OCI-LY7 (cell line): ENCODE data around the gene CSNK1E. TPM values are rescaled to one million over a fixed set of nuclear protein-coding genes. Genes with fewer than 3 reads are reported as not detected.

ENCODE experiments used
- BruUV-seq: library from RNA; stranded (reverse); fragments of 400-500 nt; replicated peaks from 2 replicates; lab custom pipeline; 2021; lab: Mats Ljungman, UMichigan
- CTCF ChIA-PET: fragments of 300-600 bp; sonication (Branson Sonifier 250); formaldehyde crosslinking; loops from one replicate; lab custom pipeline; 2022; ENCODE audit warnings: antibody characterized with exemption; ENCODE audit not compliant: unreplicated experiment; lab: Charles Lee
- POLR2A ChIA-PET: fragments of 300-600 bp; sonication (Branson Sonifier 250); formaldehyde crosslinking; loops from one replicate; lab custom pipeline; 2022; ENCODE audit warnings: antibody characterized with exemption; lab: Charles Lee
- DNase-seq: peaks from one replicate; pipeline ENCODE4 v3.0.0-alpha.2; 2015; ENCODE audit warnings: low spot score
- H2AFZ ChIP-seq: fragments of 200-600 bp; sonication (generic), shearing (Covaris generic); 2 replicates; pipeline ENCODE4 v1.6.1; 2014; ENCODE audit warnings: mild to moderate bottlenecking, antibody characterized with exemption, low read length, moderate library complexity
- H3K27ac ChIP-seq: fragments of 200-600 bp; sonication (generic); 2 replicates; pipeline ENCODE4 v1.5.1; 2014; ENCODE audit warnings: mixed run types, low read depth, mild to moderate bottlenecking, moderate library complexity, low read length, inconsistent platforms; ENCODE audit not compliant: poor library complexity, severe bottlenecking
- H3K36me3 ChIP-seq: fragments of 200-600 bp; sonication (generic); 2 replicates; pipeline ENCODE4 v1.6.1; 2014; ENCODE audit warnings: mild to moderate bottlenecking, antibody characterized with exemption, low read length, moderate library complexity, mixed read lengths; ENCODE audit not compliant: insufficient read depth
- H3K4me1 ChIP-seq: fragments of 200-600 bp; sonication (generic); 2 replicates; pipeline ENCODE4 v1.5.1; 2014; ENCODE audit warnings: mild to moderate bottlenecking, low read length; ENCODE audit not compliant: insufficient read depth, poor library complexity, severe bottlenecking
- H3K4me2 ChIP-seq: fragments of 200-600 bp; sonication (generic); 2 replicates; pipeline ENCODE4 v1.6.1; 2014; ENCODE audit warnings: mild to moderate bottlenecking, low read length
- H3K4me3 ChIP-seq: fragments of 200-600 bp; sonication (generic); 2 replicates; pipeline ENCODE4 v1.5.1; 2014; ENCODE audit warnings: mild to moderate bottlenecking, low read depth, low read length; ENCODE audit not compliant: poor library complexity, severe bottlenecking
- H3K79me2 ChIP-seq: fragments of 200-600 bp; sonication (generic); 2 replicates; pipeline ENCODE4 v1.6.1; 2016; ENCODE audit warnings: low read depth, mild to moderate bottlenecking, low read length, moderate library complexity, mixed read lengths; ENCODE audit not compliant: insufficient read depth
- H3K9me2 ChIP-seq: fragments of 200-600 bp; sonication (generic); 2 replicates; pipeline ENCODE4 v1.6.1; 2016; ENCODE audit warnings: mild to moderate bottlenecking, low read length, mixed read lengths; ENCODE audit not compliant: insufficient read depth
- H3K9me3 ChIP-seq: fragments of 200-600 bp; sonication (generic); 2 replicates; pipeline ENCODE4 v1.6.1; 2014; ENCODE audit warnings: mild to moderate bottlenecking, mixed run types, low read length, mixed read lengths
- H4K20me1 ChIP-seq: fragments of 200-600 bp; sonication (generic); 2 replicates; pipeline ENCODE4 v1.6.1; 2014; ENCODE audit warnings: mild to moderate bottlenecking, antibody characterized with exemption, low read length, moderate library complexity, mixed read lengths; ENCODE audit not compliant: insufficient read depth
- EZH2phosphoT487 ChIP-seq: fragments of 200-600 bp; sonication (generic); IDR thresholded peaks from 2 replicates; pipeline ENCODE4 v1.6.1; 2018; ENCODE audit warnings: low read depth, borderline replicate concordance, mild to moderate bottlenecking, mixed run types, antibody characterized with exemption, low read length, moderate library complexity, mixed read lengths
- intact Hi-C: fragments of 100-400 bp; cut with micrococcal nuclease; formaldehyde crosslinking; loops from one replicate; pipeline ENCODE4 v1.10.0; 2022; ENCODE audit not compliant: unreplicated experiment
- total RNA-seq, 2 experiments: library from RNA; depleted of rRNA in 1 of 2; stranded (reverse); fragments of >200 nt in 1 of 2; shearing (Covaris generic) in 1 of 2; gene quantifications; 2 replicates each; pipeline ENCODE4 v1.2.3, GENCODE V29; 2014 to 2022
- TF ChIP-seq, protein P1 (sequence below): fragments of 200-600 bp; sonication (generic); conservative IDR thresholded peaks from 2 replicates; pipeline ENCODE4 v1.5.1; 2014; ENCODE audit warnings: mild to moderate bottlenecking, antibody characterized with exemption, low read length, moderate library complexity, mixed read lengths

The CSNK1E gene
- total RNA-seq, 2 experiments from 2014 or later, result 182 to 203 TPM

- BruUV-seq, result no TSS peak
- ChIA-PET POLR2A (interaction anchor here (1.2 kb wide), 1 partner anchor 10 kb away, joined by 4 read pairs; no protein-coding TSS in a partner anchor), CTCF (no interaction called here)
- no peaks in the 10 kb centered on the region for H3K9me2 ChIP-seq
- no peaks in the 10 kb centered on the region for H3K79me2 ChIP-seq
- TF ChIP-seq, protein P1, sequence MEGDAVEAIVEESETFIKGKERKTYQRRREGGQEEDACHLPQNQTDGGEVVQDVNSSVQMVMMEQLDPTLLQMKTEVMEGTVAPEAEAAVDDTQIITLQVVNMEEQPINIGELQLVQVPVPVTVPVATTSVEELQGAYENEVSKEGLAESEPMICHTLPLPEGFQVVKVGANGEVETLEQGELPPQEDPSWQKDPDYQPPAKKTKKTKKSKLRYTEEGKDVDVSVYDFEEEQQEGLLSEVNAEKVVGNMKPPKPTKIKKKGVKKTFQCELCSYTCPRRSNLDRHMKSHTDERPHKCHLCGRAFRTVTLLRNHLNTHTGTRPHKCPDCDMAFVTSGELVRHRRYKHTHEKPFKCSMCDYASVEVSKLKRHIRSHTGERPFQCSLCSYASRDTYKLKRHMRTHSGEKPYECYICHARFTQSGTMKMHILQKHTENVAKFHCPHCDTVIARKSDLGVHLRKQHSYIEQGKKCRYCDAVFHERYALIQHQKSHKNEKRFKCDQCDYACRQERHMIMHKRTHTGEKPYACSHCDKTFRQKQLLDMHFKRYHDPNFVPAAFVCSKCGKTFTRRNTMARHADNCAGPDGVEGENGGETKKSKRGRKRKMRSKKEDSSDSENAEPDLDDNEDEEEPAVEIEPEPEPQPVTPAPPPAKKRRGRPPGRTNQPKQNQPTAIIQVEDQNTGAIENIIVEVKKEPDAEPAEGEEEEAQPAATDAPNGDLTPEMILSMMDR, result no peak
- no peak for TF ChIP-seq EZH2phosphoT487
- no peak overlapping the region for H3K27ac ChIP-seq
- H3K9me3 ChIP-seq, result no peaks in the 10 kb centered on the region
- H2AFZ ChIP-seq, result no peak overlapping the region
- H3K4me1 ChIP-seq, result peaks cover 25% of the 10 kb centered on the region
- DNase-seq, result no peak
- intact Hi-C loops, result no loop called here
- H4K20me1 ChIP-seq, result no peaks in the 10 kb centered on the region
- H3K36me3 ChIP-seq, result peaks cover 20% of the 10 kb centered on the region; the same call in 1 of the 2 replicates
- no peak overlapping the region for H3K4me2 ChIP-seq
- H3K4me3 ChIP-seq, result no peak overlapping the region
Observed at GRCh38 chr22:38249803-38250642, 67.2 kb downstream of the CSNK1E start.

DNA sequence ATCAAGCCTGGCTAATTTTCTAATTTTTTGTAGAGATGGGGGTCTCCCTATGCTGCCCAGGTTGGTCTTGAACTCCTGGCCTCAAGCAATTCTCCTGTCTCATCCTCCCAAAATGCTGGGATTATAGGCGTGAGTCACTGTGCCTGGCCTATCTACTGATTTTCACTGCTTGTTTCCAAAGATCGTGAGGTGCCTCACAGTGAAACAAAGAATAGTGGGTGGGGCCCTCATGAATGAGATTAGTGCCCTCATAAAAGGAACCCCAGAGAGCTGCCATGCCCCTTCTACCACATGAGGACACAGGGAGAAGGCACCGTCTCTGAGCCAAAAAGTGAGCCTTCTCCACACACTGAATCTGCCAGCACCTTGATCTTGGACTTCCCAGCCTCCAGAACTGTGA is 67.9 kb downstream of the CSNK1E start:
- CTCF ChIA-PET, result no interaction called here
- H3K9me2 ChIP-seq, result no peaks in the 10 kb centered on the region
- H3K79me2 ChIP-seq, result no peaks in the 10 kb centered on the region
- intact Hi-C loops, result no loop called here
- H3K36me3 ChIP-seq, result peaks cover 24% of the 10 kb centered on the region; the same call in 1 of the 2 replicates
- H2AFZ ChIP-seq, result no peak overlapping the region
- no TSS peak for BruUV-seq
- no peaks in the 10 kb centered on the region for H3K9me3 ChIP-seq
- H3K4me3 ChIP-seq, result no peak overlapping the region
- no peak overlapping the region for H3K27ac ChIP-seq
- H4K20me1 ChIP-seq, result no peaks in the 10 kb centered on the region
- no peak overlapping the region for H3K4me2 ChIP-seq
- H3K4me1 ChIP-seq, result peaks cover 32% of the 10 kb centered on the region
- POLR2A ChIA-PET, result no interaction called here
- no peak for TF ChIP-seq EZH2phosphoT487
- TF ChIP-seq, protein P1, result no peak
- no peak for DNase-seq

- H3K27ac ChIP-seq, result no peak overlapping the region
- CTCF ChIA-PET, result no interaction called here
- H3K79me2 ChIP-seq, result no peaks in the 10 kb centered on the region
- BruUV-seq, result no TSS peak
- H3K9me2 ChIP-seq, result no peaks in the 10 kb centered on the region
- intact Hi-C loops, result no loop called here
- H4K20me1 ChIP-seq, result no peaks in the 10 kb centered on the region
- no peak overlapping the region for H3K4me2 ChIP-seq
- H3K36me3 ChIP-seq, result peaks cover 24% of the 10 kb centered on the region; the same call in 1 of the 2 replicates
- no peaks in the 10 kb centered on the region for H3K9me3 ChIP-seq
- peaks cover 42% of the 10 kb centered on the region for H3K4me1 ChIP-seq
- H2AFZ ChIP-seq, result no peak overlapping the region
- POLR2A ChIA-PET, result no interaction called here
- TF ChIP-seq, protein P1, result no peak
- no peak for TF ChIP-seq EZH2phosphoT487
- no peak for DNase-seq
- H3K4me3 ChIP-seq, result no peak overlapping the region
Observed at GRCh38 chr22:38248280-38248679, 69.0 kb downstream of the CSNK1E start.
